GM19438 (cell line): ENCODE measurements around the gene SV2C.

Experiments
- ATAC-seq: cut with Tn5 transposase; IDR thresholded peaks from one replicate; pipeline ENCODE4 v1.9.1; 2021; ENCODE audit warnings: low read depth; ENCODE audit not compliant: unreplicated experiment

The SV2C gene

GRCh38 chr5:76402251-76402885, 319.2 kb downstream of the SV2C start:
- ATAC-seq: peak; percentile 49

GRCh38 chr5:76402886-76403765, 319.9 kb downstream of the SV2C start, which contains the start of gene IQGAP2:
IQGAP2 (plus strand) TSS chr5:76403285; CDS start chr5:76403546, 261 bp downstream.
- peak; percentile 52 for ATAC-seq
